ENCODE measurements around the gene SNED1. TPM values are rescaled to one million over a fixed set of nuclear protein-coding genes. Genes with fewer than 3 reads are reported as not detected.
A peak's percentile ranks its signal among the peaks of the same experiment; 100 is the strongest.

SNED1 gene
- polyA plus RNA-seq, 1 donor (not counting 4 experiments of a cell fraction or from before 2014, with no cell fraction given) = 0.12 TPM

- Histone ChIP-seq H2AFZ (ENCODE audit: control insufficient read depth, low read length) (no peak overlapping the region), H3K36me3 (ENCODE audit: control insufficient read depth in 2 of 2, extremely low read depth in 1 of 2, insufficient read depth in 2 of 2, low read length in 2 of 2) (no peaks in the 10 kb centered on the region), H3K9me3 (ENCODE audit: control insufficient read depth, low read depth, low read length) (peaks cover 10% of the 10 kb centered on the region), H3K79me2 (ENCODE audit: control insufficient read depth, insufficient read depth, low read length) (no peaks in the 10 kb centered on the region), H3K27ac (ENCODE audit: control insufficient read depth, insufficient read depth, low read length) (no peak overlapping the region), H3K9me1 (ENCODE audit: control insufficient read depth, extremely low read depth, insufficient read depth, low read length) (no peaks in the 10 kb centered on the region), H3K4me1 (ENCODE audit: control insufficient read depth, extremely low read depth, insufficient read depth, low read length) (no peaks in the 10 kb centered on the region), H3K4me3 (ENCODE audit: control insufficient read depth in 2 of 3, extremely low read depth in 1 of 3, insufficient read depth in 2 of 3, low read depth in 1 of 3, low read length in 3 of 3) (no peak overlapping the region), H3K27me3 (ENCODE audit: control insufficient read depth, extremely low read depth, insufficient read depth, low read length) (peaks cover 38% of the 10 kb centered on the region), H3K4me2 (ENCODE audit: control insufficient read depth, extremely low read depth, insufficient read depth, low read depth, low read length) (no peak overlapping the region), H4K20me1 (ENCODE audit: control insufficient read depth, extremely low read depth, insufficient read depth, low read length) (no peaks in the 10 kb centered on the region), H3K9ac (ENCODE audit: control insufficient read depth, extremely low read depth, insufficient read depth, low read length) (no peak overlapping the region)
- dilution Hi-C loops (cut with MboI; ENCODE audit: extremely low pct_ligation_motif_present, low sequenced_read_pairs) = no loop called here
- TF ChIP-seq CTCF (optimal IDR thresholded peaks at IDR 0.05 in 1 of 3, IDR thresholded peaks at IDR 0.05 in 1 of 3, conservative IDR thresholded peaks at IDR 0.05 in 1 of 3; ENCODE audit: extremely low read depth in 1 of 3, insufficient read depth in 2 of 3, low read length in 3 of 3) (no peak), EZH2 (IDR thresholded peaks at IDR 0.05; ENCODE audit: low read length) (peak; percentile 23)
- FAIRE-seq (no peak), DNase-seq (ENCODE audit: low read depth, low spot score) (no peak)
Observed at GRCh38 chr2:240998995-240999791, 775 bp downstream of the SNED1 start.

- Histone ChIP-seq H3K27ac (ENCODE audit: control insufficient read depth, insufficient read depth, low read length) (no peak overlapping the region), H3K27me3 (ENCODE audit: control insufficient read depth, extremely low read depth, insufficient read depth, low read length) (peaks cover 38% of the 10 kb centered on the region), H3K9me3 (ENCODE audit: control insufficient read depth, low read depth, low read length) (peaks cover 10% of the 10 kb centered on the region), H3K9me1 (ENCODE audit: control insufficient read depth, extremely low read depth, insufficient read depth, low read length) (no peaks in the 10 kb centered on the region), H3K79me2 (ENCODE audit: control insufficient read depth, insufficient read depth, low read length) (no peaks in the 10 kb centered on the region), H4K20me1 (ENCODE audit: control insufficient read depth, extremely low read depth, insufficient read depth, low read length) (no peaks in the 10 kb centered on the region), H3K36me3 (ENCODE audit: control insufficient read depth in 2 of 2, extremely low read depth in 1 of 2, insufficient read depth in 2 of 2, low read length in 2 of 2) (no peaks in the 10 kb centered on the region), H2AFZ (ENCODE audit: control insufficient read depth, low read length) (no peak overlapping the region), H3K4me2 (ENCODE audit: control insufficient read depth, extremely low read depth, insufficient read depth, low read depth, low read length) (no peak overlapping the region), H3K9ac (ENCODE audit: control insufficient read depth, extremely low read depth, insufficient read depth, low read length) (no peak overlapping the region), H3K4me3 (ENCODE audit: control insufficient read depth in 2 of 3, extremely low read depth in 1 of 3, insufficient read depth in 2 of 3, low read depth in 1 of 3, low read length in 3 of 3) (no peak overlapping the region), H3K4me1 (ENCODE audit: control insufficient read depth, extremely low read depth, insufficient read depth, low read length) (no peaks in the 10 kb centered on the region)
- DNase-seq (ENCODE audit: low read depth, low spot score) = no peak
- dilution Hi-C loops (cut with MboI; ENCODE audit: extremely low pct_ligation_motif_present, low sequenced_read_pairs) = no loop called here
- TF ChIP-seq CTCF (optimal IDR thresholded peaks at IDR 0.05 in 1 of 3, IDR thresholded peaks at IDR 0.05 in 1 of 3, conservative IDR thresholded peaks at IDR 0.05 in 1 of 3; ENCODE audit: extremely low read depth in 1 of 3, insufficient read depth in 2 of 3, low read length in 3 of 3) = no peak
- TF ChIP-seq EZH2 (IDR thresholded peaks at IDR 0.05; ENCODE audit: low read length) = no peak
- FAIRE-seq = no peak
Observed at GRCh38 chr2:240999873-241000541, 1.6 kb downstream of the SNED1 start.
